Gastroesophageal sphincter (tissue), 3 donors: Measurements from ENCODE around the gene NOS1.

Experiments used
- CTCF ChIP-seq, 4 experiments: fragments of 200-600 bp in 2 of 4; fragments of 450-650 bp in 2 of 4; sonication (generic) in 1 of 4; IDR thresholded peaks; one replicate each; pipeline ENCODE4 v1.5.1; 2017 to 2019; ENCODE audit warnings: antibody characterized with exemption in 4 of 4, mild to moderate bottlenecking in 2 of 4, moderate library complexity in 2 of 4
- POLR2A ChIP-seq, 2 donors: fragments of 450-650 bp; IDR thresholded peaks; one replicate each; pipeline ENCODE4 v1.6.1; 2017; ENCODE audit warnings: antibody characterized with exemption in 2 of 2, mild to moderate bottlenecking in 2 of 2, moderate library complexity in 1 of 2
- POLR2AphosphoS5 ChIP-seq: sonication (generic); formaldehyde crosslinking; IDR thresholded peaks from one replicate; pipeline ENCODE4 v1.6.1; 2017; ENCODE audit warnings: antibody characterized with exemption

DNA sequence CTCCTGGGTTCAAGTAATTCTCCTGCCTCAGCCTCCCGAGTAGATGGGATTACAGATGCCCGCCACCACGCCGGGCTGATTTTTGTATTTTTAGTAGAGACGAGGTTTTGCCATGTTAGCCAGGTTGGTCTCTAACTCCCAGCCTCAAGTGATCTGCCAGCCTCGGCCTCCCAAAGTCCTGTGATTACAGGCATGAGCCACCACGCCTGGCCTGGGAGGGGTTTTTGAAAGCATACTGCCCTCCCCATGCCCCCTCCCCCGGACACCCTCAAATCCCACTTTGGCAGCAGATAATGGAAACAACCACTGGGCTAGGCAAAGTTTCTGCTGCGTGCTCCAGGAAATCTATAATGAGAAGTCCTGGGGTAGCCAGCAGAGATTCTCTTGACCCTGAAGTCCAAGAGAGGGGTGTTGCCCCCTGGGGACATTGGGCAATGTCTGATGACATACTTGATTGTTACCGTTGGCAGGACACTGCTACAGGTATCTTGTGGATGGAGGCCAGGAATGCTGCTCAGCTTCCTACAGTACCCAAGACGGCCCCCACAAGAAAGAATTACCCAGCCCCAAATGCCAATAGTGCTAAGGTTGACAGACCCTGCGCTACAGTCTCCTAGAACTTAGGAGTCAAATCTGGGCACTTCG, 152.5 kb downstream of the NOS1 start:
- no peak for TF ChIP-seq CTCF (IDR thresholded peaks at IDR 0.05)
- no peak for TF ChIP-seq POLR2AphosphoS5
- TF ChIP-seq POLR2A (IDR thresholded peaks at IDR 0.05), result no peak
